CD4-positive, CD25-positive, alpha-beta regulatory T cell (primary cell): ENCODE data around the gene PARP8. TPM values are rescaled to one million over a fixed set of nuclear protein-coding genes. Genes with fewer than 3 reads are reported as not detected.
"Not testable (repeated sequence)": the region's sequence is repeated elsewhere in the genome, so short reads cannot be mapped to it uniquely, and the experiment has no call there.

ENCODE experiments used
- ATAC-seq, 2 donors: fragments of 150-1000 bp; cut with Tn5 transposase; one replicate each; pipeline ENCODE4 v1.10.0; 2021; ENCODE audit warnings: low read depth in 2 of 2, moderate number of reproducible peaks in 2 of 2, moderate library complexity in 1 of 2
- DNase-seq, 3 donors: peaks; one replicate each; pipeline versions ENCODE4 v3.0.0 to v3.0.0-alpha.2; 2012 to 2022; ENCODE audit warnings: mixed read lengths in 1 of 3
- H3K27ac ChIP-seq: one replicate; pipeline ENCODE4 v1.7.0; 2013; ENCODE audit warnings: mild to moderate bottlenecking, low read length; ENCODE audit not compliant: insufficient read depth, poor library complexity, severe bottlenecking
- H3K27me3 ChIP-seq: one replicate; pipeline ENCODE4 v1.7.0; 2013; ENCODE audit warnings: low read length; ENCODE audit not compliant: control insufficient read depth, insufficient read depth
- H3K36me3 ChIP-seq: one replicate; pipeline ENCODE4 v1.7.0; 2013; ENCODE audit warnings: mild to moderate bottlenecking, low read length, moderate library complexity; ENCODE audit not compliant: control insufficient read depth, insufficient read depth
- H3K4me1 ChIP-seq: 2 replicates; pipeline ENCODE4 v1.7.0; 2013; ENCODE audit warnings: mild to moderate bottlenecking, low read length; ENCODE audit not compliant: insufficient read depth, control insufficient read depth, poor library complexity, severe bottlenecking
- H3K4me3 ChIP-seq: one replicate; pipeline ENCODE4 v1.7.0; 2013; ENCODE audit warnings: low read depth, mild to moderate bottlenecking, low read length, moderate library complexity
- H3K9me3 ChIP-seq, 2 experiments: 1 replicate in 1 of 2; 2 replicates in 1 of 2; pipeline ENCODE4 v1.7.0; 2013; ENCODE audit warnings: low read length in 2 of 2, mild to moderate bottlenecking in 1 of 2, moderate library complexity in 1 of 2; ENCODE audit not compliant: control insufficient read depth in 2 of 2
- H3K27ac Mint-ChIP-seq, 3 donors: one replicate each; pipeline ENCODE4 v1.8.0; 2020 to 2022; ENCODE audit warnings: mild to moderate bottlenecking in 3 of 3, mixed read lengths in 3 of 3, moderate library complexity in 2 of 3
- H3K27me3 Mint-ChIP-seq: one replicate; pipeline ENCODE4 v1.8.0; 2022; ENCODE audit warnings: mild to moderate bottlenecking, mixed read lengths
- H3K36me3 Mint-ChIP-seq: one replicate; pipeline ENCODE4 v1.8.0; 2020; ENCODE audit warnings: mixed read lengths
- H3K4me1 Mint-ChIP-seq, 4 donors: one replicate each; pipeline ENCODE4 v1.8.0; 2020 to 2022; ENCODE audit warnings: mixed read lengths in 4 of 4, mild to moderate bottlenecking in 1 of 4
- H3K4me3 Mint-ChIP-seq, 4 donors: one replicate each; pipeline ENCODE4 v1.8.0; 2020 to 2022; ENCODE audit warnings: mild to moderate bottlenecking in 4 of 4, mixed read lengths in 4 of 4, moderate library complexity in 3 of 4
- H3K9me3 Mint-ChIP-seq, 7 donors: one replicate each; pipeline ENCODE4 v1.8.0; 2020 to 2022; ENCODE audit warnings: mixed read lengths in 7 of 7, mild to moderate bottlenecking in 3 of 7, moderate library complexity in 2 of 7
- polyA plus RNA-seq, 4 donors: library from polyadenylated mRNA; unstranded; fragments of 300-500 nt; fragmentation: Illumina TruSeq; gene quantifications; one replicate each; pipeline ENCODE4 v1.2.3, GENCODE V29; 2021
- total RNA-seq: library from RNA; stranded (reverse); gene quantifications from one replicate; pipeline ENCODE4 v1.2.3, GENCODE V29; 2022

Gene PARP8
- total and polyA plus RNA-seq, 5 donors from 2014 or later, result 45.0 to 217 (median 56.0) TPM

GRCh38 chr5:50667023-50667652, 701 bp downstream of the PARP8 start:
- Mint-ChIP-seq H3K27ac (peak overlapping the region; percentile 97 to 99 (median 98)), H3K4me3 (peak overlapping the region; percentile 92 to 97 (median 94)), H3K4me1 (peaks cover 20 to 60% (median 47%) of the 10 kb centered on the region in 4 donors), H3K27me3 (no peaks in the 10 kb centered on the region), H3K9me3 (peaks cover 0 to 3% (median 0%) of the 10 kb centered on the region in 7 donors), H3K36me3 (peaks cover 8% of the 10 kb centered on the region)
- H3K36me3 ChIP-seq, result peaks cover 4% of the 10 kb centered on the region
- DNase-seq (peak in 1 of 3 donors; percentile 48), ATAC-seq (peak; percentile 36 to 39)
- H3K27me3 ChIP-seq, result no peaks in the 10 kb centered on the region
- H3K9me3 ChIP-seq, result no peaks in the 10 kb centered on the region
- peak overlapping the region; percentile 99 for H3K27ac ChIP-seq
- peaks cover 39% of the 10 kb centered on the region for H3K4me1 ChIP-seq
- peak overlapping the region; percentile 87 for H3K4me3 ChIP-seq

GRCh38 chr5:50667653-50668595, 1.5 kb downstream of the PARP8 start:
- Mint-ChIP-seq H3K9me3 (peaks cover 0 to 3% (median 0%) of the 10 kb centered on the region in 7 donors), H3K27me3 (no peaks in the 10 kb centered on the region), H3K4me1 (peaks cover 17 to 67% (median 49%) of the 10 kb centered on the region in 4 donors), H3K4me3 (peak overlapping the region; percentile 92 to 97 (median 94)), H3K36me3 (peaks cover 13% of the 10 kb centered on the region), H3K27ac (peak overlapping the region; percentile 97 to 99 (median 98))
- H3K9me3 ChIP-seq, result no peaks in the 10 kb centered on the region
- H3K36me3 ChIP-seq, result peaks cover 7% of the 10 kb centered on the region
- peak; percentile 85 to 89 (median 88) for DNase-seq
- H3K4me3 ChIP-seq, result peak overlapping the region; percentile 87
- no peaks in the 10 kb centered on the region for H3K27me3 ChIP-seq
- H3K27ac ChIP-seq, result peak overlapping the region; percentile 99
- H3K4me1 ChIP-seq, result peaks cover 40% of the 10 kb centered on the region
- ATAC-seq, result peak; percentile 57 to 61

GRCh38 chr5:50668636-50669035, 2.2 kb downstream of the PARP8 start:
- H3K4me1 Mint-ChIP-seq, result peaks cover 22 to 71% (median 54%) of the 10 kb centered on the region in 4 donors
- H3K36me3 Mint-ChIP-seq, result peaks cover 13% of the 10 kb centered on the region
- DNase-seq, result peak in 1 of 3 donors; percentile 10

GRCh38 chr5:50672663-50673062, 6.2 kb downstream of the PARP8 start:
- peak overlapping the region in 1 of 3 donors; percentile 37 for H3K27ac Mint-ChIP-seq
- Histone ChIP-seq H3K36me3 (peaks cover 11% of the 10 kb centered on the region), H3K4me1 (peaks cover 31% of the 10 kb centered on the region), H3K27ac (no peak overlapping the region), H3K27me3 (no peaks in the 10 kb centered on the region), H3K4me3 (no peak overlapping the region), H3K9me3 (no peaks in the 10 kb centered on the region)
- peaks cover 24% of the 10 kb centered on the region for H3K36me3 Mint-ChIP-seq
- no peaks in the 10 kb centered on the region for H3K27me3 Mint-ChIP-seq
- no peak for DNase-seq
- H3K9me3 Mint-ChIP-seq, result no peaks in the 10 kb centered on the region
- peaks cover 37 to 81% (median 72%) of the 10 kb centered on the region in 4 donors for H3K4me1 Mint-ChIP-seq
- no peak for ATAC-seq
- H3K4me3 Mint-ChIP-seq, result peak overlapping the region in 2 of 4 donors; percentile 18 to 74

More at GRCh38 chr5:50668636-50669035, 2.2 kb downstream of the PARP8 start:
- Histone ChIP-seq H3K4me3 (peak overlapping the region; percentile 87), H3K4me1 (peaks cover 42% of the 10 kb centered on the region), H3K27ac (peak overlapping the region; percentile 99)
- not testable (repeated sequence) for ATAC-seq, H3K9me3 Mint-ChIP-seq, H3K27me3 ChIP-seq, H3K9me3 ChIP-seq, H3K27me3 Mint-ChIP-seq, H3K36me3 ChIP-seq
- Mint-ChIP-seq H3K4me3 (peak overlapping the region; percentile 92 to 97 (median 94)), H3K27ac (peak overlapping the region; percentile 97 to 99 (median 98))

- H3K36me3 Mint-ChIP-seq, result peaks cover 24% of the 10 kb centered on the region
- DNase-seq, H3K27me3 Mint-ChIP-seq, H3K4me3 ChIP-seq, ATAC-seq, H3K27me3 ChIP-seq, H3K27ac ChIP-seq, H3K9me3 Mint-ChIP-seq, H3K9me3 ChIP-seq: not testable (repeated sequence)
- H3K4me1 Mint-ChIP-seq, result peaks cover 33 to 79% (median 71%) of the 10 kb centered on the region in 4 donors
- Histone ChIP-seq H3K4me1 (peaks cover 29% of the 10 kb centered on the region), H3K36me3 (peaks cover 11% of the 10 kb centered on the region)
- peak overlapping the region in 1 of 3 donors; percentile 15 for H3K27ac Mint-ChIP-seq
- H3K4me3 Mint-ChIP-seq, result peak overlapping the region in 1 of 4 donors; percentile 33
Observed at GRCh38 chr5:50673444-50673843, 7.0 kb downstream of the PARP8 start.

- no peaks in the 10 kb centered on the region for H3K27me3 ChIP-seq
- no peak for ATAC-seq
- Mint-ChIP-seq H3K4me3 (peak overlapping the region in 2 of 4 donors; percentile 18 to 58), H3K36me3 (peaks cover 25% of the 10 kb centered on the region), H3K27ac (peak overlapping the region in 1 of 3 donors; percentile 73), H3K4me1 (peaks cover 47 to 80% (median 73%) of the 10 kb centered on the region in 4 donors), H3K9me3 (no peaks in the 10 kb centered on the region), H3K27me3 (no peaks in the 10 kb centered on the region)
- no peaks in the 10 kb centered on the region for H3K9me3 ChIP-seq
- no peak for DNase-seq
- peaks cover 15% of the 10 kb centered on the region for H3K36me3 ChIP-seq
- peaks cover 17% of the 10 kb centered on the region for H3K4me1 ChIP-seq
- no peak overlapping the region for H3K4me3 ChIP-seq
- H3K27ac ChIP-seq, result no peak overlapping the region
Observed at GRCh38 chr5:50675385-50675784, 8.9 kb downstream of the PARP8 start.

GRCh38 chr5:50679554-50679953, 13.1 kb downstream of the PARP8 start:
- peaks cover 47 to 74% (median 66%) of the 10 kb centered on the region in 4 donors for H3K4me1 Mint-ChIP-seq
- H3K27ac ChIP-seq, H3K27me3 Mint-ChIP-seq: not testable (repeated sequence)

More at GRCh38 chr5:50679554-50679953, 13.1 kb downstream of the PARP8 start:
- H3K27me3 ChIP-seq, H3K27ac Mint-ChIP-seq, H3K36me3 ChIP-seq, H3K4me3 Mint-ChIP-seq, DNase-seq, H3K4me3 ChIP-seq, ATAC-seq, H3K36me3 Mint-ChIP-seq, H3K9me3 Mint-ChIP-seq, H3K9me3 ChIP-seq: not testable (repeated sequence)
- H3K4me1 ChIP-seq, result peaks cover 22% of the 10 kb centered on the region
